ENCODE data around the gene SLC25A13.

SLC25A13 gene

DNA sequence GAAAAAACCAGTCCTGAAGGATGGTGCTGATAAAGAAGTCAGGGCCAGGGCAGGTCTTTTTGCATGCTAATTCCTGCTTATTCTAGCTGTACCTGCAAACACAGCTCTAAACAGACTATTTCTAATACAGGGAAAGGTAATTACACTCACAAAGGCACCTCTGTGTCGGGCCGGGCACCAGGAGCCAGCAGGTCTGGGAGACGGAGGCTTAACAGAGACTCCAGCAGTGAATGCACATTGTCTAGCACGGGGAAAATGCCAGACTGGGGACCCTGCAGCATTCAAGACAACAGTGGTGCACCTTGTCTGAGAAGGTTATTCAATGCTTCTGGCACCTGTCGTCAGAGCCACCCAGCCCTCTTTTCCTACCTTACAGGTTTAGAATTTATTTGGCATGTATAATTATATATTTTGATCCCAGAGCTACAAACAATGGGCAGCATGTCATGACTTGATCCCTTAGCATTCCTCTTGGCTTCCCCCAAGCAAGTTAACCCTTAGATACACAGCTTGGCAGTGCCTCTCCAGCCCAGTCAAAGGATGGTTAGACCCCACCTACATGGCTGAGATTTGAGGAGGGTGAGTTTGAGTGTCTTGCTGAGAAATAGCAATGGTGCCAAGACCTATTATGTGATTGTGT lies 185.2 kb downstream of the SLC25A13 start:
- no peak for DNase-seq

GRCh38 chr7:96135241-96135640 lies 186.7 kb downstream of the SLC25A13 start:
- no peak for DNase-seq

DNA sequence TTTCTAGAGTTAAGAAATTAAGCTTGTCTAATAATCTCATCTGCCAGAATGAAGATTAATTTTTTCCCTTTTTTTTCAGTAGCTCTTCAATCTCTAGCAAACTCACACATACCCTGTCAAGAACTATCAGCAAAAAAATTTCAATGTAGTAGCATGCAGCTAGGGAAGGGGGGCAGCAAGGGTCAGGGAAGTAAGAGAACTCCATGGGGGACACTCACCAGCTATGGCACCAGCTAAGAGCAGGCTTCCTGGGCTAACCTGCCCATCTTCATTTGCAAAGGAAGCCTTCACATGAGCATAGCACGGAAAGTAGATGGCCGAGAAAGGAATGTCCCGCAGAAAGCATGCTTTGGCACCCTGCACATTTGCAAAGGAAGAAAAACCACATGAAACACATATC lies 190.4 kb downstream of the SLC25A13 start:
- DNase-seq, result no peak

- DNase-seq, result peak; percentile 7
Measured at GRCh38 chr7:96127746-96128145, 194.2 kb downstream of the SLC25A13 start.

- no peak for DNase-seq
Measured at GRCh38 chr7:96126382-96126781, 195.5 kb downstream of the SLC25A13 start.

GRCh38 chr7:96122746-96123145 lies 199.2 kb downstream of the SLC25A13 start:
- no peak for DNase-seq

DNA sequence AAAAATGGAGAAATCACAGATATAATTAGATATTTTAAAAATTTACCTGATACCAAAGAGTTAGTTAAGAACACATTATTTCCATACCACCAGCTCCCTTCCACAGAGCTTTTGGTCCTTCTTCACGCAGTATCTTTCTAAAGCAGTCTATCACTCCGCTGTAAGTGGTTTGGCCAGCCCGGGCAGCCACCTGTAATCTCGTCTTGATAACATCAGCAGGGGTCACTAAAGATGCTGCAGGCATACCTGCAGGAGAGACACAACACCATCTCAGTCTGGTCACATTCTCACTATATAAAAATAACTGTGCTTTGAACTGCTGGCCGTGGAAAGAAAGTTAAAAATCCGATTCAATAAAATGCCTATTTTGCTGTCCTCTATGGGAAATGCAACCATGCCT lies 200.1 kb downstream of the SLC25A13 start:
- DNase-seq, result no peak

- no peak for DNase-seq
Measured at GRCh38 chr7:96120445-96121225, 201.3 kb downstream of the SLC25A13 start.

- DNase-seq, result no peak
Measured at GRCh38 chr7:96118449-96119001, 203.4 kb downstream of the SLC25A13 start.

DNA sequence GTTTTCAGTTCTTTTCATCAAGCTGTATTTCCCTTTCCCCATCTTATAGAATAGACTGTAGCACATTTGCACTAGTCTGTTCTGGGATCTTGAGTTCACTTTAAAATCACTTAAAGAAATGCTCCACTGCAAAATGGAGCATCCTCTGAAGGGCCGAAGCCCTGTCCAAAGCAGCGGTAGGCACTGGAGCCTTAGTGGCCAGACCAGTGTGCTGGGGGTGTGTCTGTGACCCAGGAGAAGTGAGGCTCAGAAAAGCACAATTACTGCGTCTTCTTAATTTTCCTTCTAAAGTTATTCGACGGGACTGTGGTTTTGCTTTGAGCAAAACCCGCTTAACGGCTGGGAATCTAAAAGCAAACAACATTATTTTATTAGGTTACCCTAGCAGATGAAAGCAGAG lies 205.7 kb downstream of the SLC25A13 start:
- DNase-seq, result no peak

DNA sequence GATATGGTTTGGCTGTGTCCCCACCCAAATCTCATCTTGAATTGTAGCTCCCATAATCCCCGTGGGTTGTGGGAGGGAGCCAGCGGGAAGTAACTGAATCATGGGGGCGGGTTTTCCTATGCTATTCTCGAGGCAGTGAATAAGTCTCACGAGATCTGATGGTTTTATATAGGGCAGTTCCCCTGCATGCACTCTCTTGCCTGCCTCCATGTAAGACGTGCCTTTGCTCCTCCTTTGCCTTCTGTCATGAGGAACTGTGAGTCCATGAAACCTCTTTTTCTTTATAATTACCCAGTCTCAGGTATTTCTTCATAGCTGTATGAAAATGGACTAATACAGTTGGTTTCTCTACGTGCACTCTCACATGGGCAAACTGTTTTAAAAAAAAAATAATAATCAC lies 207.7 kb downstream of the SLC25A13 start:
- DNase-seq, result no peak

DNA sequence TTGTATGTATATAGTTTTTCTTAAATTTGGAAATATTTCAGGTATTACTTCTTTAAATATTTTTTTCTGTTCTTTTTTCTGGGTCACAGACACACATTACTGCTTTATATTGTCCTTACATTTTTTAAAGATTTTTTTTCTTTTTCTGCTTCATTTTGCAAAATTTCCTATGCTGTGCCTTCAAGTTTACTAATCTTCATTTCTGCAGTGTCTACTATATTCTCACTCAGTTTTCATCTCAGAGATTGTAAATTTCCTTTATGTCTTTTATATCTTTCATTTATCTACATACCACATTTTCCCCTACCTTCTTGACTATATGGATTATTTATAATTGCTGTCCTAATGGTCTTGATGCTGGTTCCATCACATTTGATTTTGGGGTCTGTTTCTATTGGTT lies 210.5 kb downstream of the SLC25A13 start:
- no peak for DNase-seq

- no peak for DNase-seq
Measured at GRCh38 chr7:96104984-96105383, 216.9 kb downstream of the SLC25A13 start.

DNA sequence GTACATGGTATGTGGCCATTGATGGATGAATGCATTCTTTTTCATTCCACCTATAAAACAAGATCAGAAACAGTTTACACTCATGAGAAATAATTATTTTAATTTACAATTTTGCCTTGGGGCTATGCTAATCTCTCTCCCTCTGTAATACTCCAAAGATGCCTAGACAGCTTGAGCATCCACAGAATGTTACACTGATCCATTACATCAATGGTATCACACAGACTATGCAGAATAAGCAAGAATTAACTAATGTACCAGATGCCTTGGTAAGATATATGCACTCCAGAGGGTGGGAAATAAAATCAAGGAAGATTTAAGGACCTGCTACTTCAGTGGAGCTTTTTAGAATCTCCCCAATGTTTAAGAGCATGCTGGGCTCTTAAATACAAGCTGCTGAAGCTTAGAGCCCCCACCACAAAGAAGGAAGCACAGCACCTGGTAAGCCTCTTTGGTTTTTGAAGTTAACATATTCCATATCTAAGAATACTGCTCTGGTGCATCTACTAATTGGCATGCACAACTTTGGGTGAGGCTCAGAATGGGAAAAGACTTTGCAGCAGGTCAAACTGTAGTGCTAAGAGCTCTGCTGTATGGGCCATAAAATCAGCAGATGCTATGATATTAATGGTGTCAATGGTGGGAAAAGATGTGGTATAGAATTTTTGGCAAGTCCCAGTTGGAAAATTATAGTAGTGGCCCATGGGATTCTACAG lies 219.6 kb downstream of the SLC25A13 start:
- no peak for DNase-seq

- DNase-seq, result no peak
Measured at GRCh38 chr7:96100737-96101136, 221.2 kb downstream of the SLC25A13 start.

DNA sequence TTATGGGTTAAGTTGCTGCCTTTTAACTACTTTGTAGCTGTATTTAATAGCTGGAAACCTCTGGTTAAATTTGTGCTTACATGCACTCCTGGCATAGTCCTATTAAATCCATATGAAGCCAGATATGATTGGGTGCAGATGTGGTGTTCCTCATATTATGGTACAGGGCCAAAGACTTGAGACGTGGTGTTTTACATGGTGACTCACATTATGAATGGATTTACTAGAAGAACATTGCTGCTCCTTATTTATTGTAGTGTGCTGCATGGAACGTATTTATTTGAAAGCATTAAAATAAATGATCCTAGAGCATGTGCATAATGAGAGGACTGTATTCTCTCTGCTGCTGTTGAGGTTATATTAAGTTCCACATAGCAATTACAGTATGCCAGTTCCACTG lies 224.1 kb downstream of the SLC25A13 start:
- no peak for DNase-seq

DNA sequence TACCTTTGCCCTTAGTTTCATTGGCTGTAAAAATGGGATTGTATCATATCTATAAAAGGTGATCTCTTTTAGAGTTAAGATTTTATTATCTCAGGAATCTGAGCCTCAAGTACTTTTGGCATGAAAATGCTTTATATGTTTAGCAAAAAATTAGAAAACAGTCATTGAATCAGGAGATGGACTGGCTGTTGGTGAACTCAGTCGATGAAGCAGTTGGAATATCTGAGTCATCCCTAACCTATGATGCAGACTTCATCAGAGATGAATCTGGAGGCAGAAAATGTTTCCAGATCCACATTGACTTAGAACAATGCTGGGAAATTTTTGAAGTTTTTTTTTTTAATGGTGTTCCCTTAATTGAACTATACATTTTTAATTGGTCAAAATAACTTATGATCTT lies 228.5 kb downstream of the SLC25A13 start:
- DNase-seq, result peak; percentile 20

- DNase-seq, result no peak
Measured at GRCh38 chr7:96090756-96091155, 231.1 kb downstream of the SLC25A13 start.

GRCh38 chr7:96089511-96089910 lies 232.4 kb downstream of the SLC25A13 start:
- no peak for DNase-seq

- no peak for DNase-seq
Measured at GRCh38 chr7:96088579-96088978, 233.3 kb downstream of the SLC25A13 start.

DNA sequence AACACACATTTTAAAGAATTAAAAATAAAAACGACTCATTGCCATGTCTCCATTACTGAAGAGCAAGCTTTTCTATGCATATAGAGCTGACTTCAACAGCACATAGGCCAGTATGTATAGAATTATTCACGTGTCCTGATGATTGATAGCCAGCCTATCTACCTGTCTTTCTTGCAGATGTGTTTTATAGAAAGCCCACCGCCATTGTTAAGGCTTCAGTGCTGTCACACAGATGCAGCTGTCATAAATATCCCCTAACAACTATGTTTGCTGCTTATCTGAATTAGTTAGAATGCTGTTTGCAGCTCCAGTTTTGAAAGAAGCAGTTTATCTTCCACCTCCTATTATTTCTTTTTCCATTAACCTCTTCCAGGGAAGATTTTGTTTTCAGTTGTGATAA lies 235.9 kb downstream of the SLC25A13 start:
- DNase-seq, result no peak

GRCh38 chr7:96084881-96085553 lies 236.9 kb downstream of the SLC25A13 start:
- DNase-seq, result peak; percentile 10

DNA sequence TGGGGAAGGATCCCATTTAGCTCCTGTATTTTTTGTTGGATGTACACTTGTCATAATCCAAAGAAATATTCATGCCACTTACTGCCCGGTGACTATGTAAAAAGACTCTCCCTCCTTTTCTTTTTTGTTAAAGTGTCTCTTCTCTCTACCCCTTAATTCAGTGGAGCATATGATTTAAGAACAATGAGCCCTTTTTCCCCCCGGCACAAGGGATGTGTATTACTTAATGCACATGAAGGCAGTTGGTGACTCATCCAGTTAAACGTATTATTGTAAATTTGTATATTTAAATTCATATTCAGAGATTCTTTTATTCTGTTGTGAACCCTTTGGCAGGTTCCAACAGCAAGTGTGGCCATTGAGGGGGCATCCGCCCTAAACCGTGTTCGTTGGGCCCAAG lies 241.9 kb downstream of the SLC25A13 start:
- DNase-seq, result no peak
